GM21381 (cell line): ENCODE measurements around the gene KIAA1614.
"Not testable (repeated sequence)": the region's sequence is repeated elsewhere in the genome, so short reads cannot be mapped to it uniquely, and the experiment has no call there.

Experiments used
- ATAC-seq: cut with Tn5 transposase; IDR thresholded peaks from one replicate; pipeline ENCODE4 v1.9.1; 2021; ENCODE audit warnings: mild to moderate bottlenecking, moderate library complexity; ENCODE audit not compliant: unreplicated experiment

KIAA1614 gene

DNA sequence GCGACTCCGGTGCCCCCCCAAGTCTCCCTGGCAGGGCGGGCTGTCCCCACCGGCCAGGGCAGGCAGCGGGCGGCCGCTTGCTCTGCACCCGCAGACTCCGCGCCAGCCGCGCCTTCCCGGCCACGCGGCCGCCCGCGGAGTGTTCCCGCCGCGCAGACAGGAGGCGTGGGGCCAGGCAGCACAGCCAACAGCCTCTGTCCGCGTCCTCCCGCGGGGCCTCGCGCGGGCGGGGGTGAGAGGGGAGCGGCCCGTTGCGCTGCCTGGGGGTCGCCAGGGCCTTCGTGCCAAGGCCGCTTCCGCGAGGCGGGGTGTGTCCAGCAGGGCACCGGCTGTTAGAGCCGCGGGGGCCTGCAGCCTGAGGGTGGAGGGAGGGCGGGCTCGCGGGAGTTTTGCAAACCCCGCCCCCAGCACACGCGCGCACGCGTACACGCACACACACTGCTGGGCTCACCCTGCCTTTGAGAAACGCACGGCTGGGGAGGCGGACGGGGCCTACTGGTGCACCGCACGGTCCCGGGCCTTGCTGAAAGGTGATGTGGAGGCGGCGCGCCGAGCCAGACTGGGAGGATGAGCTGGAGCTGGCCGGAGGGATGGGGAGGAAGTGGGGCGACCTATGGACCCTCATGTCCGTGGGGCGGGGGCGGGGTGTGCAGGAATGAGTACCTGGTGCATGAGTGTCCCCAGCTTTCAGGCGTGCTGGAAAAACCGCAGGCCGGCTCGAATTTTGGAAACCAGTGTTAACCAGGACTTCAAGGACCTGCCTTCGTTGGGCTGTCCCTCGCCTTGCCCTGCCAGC lies 41.5 kb downstream of the KIAA1614 start:
- ATAC-seq = peak; percentile 66

DNA sequence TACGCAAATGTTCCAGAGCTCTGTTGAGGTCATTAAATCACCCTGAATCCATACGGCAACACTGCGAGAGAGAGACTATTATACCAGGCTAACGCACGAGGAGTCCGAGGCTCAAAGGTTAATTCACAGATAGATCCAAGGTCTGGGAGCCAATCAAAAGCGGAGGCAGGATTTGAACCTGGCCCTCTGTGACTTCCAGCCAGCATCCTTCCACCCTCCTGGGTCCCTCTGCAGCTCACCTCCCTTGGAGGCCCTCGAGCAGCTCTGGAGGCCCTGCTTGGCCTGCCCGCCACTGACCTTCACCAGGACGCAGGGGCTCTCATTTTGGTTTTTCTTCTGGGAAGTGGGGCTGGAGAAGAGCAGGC lies 42.1 kb downstream of the KIAA1614 start:
- ATAC-seq = no peak

DNA sequence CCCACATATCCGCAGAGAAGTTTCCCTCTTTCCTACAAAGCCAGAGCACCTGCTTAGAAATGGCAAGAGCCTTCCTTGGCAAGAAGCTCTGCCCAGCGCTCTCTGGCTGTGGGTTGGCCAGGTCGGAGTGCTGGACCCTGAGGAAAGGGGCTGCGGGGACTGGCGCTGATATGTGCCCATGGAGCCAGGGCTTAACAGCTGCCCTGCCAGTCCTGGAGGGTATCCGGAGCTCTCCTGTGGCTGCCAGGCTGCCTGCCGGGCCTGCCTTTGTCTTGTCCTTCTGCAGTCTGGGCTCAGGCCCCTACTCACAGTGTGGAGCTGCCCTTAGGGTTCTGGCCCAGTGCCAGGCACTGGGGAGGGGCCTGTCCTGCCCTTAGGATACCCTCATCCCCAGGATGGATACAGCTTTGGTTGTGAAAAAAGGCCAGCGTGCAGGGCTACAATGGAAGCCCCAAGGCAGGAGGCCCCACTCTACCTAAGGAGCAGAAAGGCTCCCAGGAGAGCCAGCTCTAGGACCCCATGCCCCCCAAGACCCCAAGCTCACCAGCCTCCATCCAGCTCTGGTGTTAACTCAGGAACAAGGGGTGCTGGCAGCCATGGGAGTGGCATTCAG lies 43.4 kb downstream of the KIAA1614 start:
- ATAC-seq = no peak

DNA sequence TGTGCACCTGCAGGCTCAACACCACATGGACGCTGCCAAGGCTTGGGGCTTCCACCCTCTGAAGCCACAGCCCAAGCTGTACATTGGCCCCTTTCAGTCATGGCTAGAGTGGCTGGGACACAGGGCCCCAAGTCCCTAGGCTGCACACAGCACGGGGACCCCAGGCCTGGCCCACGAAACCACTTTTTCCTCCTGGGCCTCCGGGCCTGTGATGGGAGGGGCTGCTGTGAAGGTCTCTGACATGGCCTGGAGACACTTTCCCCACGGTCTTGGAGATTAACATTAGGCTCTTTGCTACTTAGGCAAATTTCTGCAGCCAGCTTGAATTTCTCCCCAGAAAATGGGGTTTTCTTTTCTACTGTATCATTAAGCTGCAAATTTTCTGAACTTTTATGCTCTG lies 46.9 kb downstream of the KIAA1614 start:
- not testable (repeated sequence) for ATAC-seq

DNA sequence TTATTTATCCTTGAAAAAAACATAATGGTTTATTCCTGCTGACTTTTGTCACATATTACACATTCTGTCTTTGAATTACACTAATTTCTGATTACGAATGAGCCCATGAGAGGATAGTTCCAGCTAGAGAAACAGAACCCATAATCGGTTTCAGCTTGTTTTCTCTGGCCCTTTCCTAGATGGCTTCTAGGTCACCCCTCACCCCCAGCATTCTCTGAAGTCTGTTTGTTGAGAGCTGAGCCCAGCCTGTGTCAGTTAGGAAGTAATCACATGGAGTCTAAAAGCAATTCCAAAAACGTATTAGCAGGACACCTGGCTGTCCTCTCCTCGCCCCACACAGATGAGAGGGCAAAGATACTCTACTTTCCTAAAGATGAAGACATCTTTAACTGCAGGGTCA lies 48.9 kb downstream of the KIAA1614 start:
- no peak for ATAC-seq

DNA sequence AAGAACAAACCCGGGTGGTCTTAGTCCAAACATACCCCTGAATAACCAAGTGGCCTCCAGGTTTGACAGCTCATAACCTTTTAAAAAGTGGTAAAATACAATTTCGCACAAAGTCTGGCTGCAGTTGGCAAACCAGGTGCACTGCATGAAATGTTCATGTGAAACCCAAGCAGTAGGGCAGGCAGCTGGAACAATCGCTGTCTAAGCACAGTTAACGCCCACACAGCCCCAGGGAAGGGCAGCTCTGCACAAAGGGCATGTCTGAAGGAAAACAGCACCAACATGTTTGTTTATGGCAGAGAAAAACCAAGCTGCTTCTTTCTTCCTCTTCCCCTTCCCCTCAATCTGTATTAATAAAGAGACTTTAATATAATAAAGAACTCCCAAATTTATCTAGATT lies 49.5 kb downstream of the KIAA1614 start:
- ATAC-seq = no peak

DNA sequence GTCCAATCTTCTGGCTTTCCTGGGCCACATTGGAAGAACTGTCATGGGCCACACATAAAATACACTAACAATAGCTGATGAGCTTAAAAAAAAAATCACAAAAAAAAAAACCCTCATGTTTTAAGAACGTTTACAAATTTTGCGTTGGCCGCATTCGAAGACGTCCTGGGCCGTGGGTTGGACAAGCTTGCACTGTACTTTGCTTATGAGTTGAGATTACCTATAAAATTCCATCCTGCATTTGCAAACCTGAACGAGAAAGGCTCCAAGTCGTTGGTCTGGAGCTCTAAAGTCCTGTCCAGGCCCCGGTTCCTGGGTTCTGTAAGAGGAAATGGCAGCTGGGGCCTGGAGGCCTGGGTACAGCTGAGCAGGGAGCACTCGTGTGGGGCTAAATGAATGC lies 51.4 kb downstream of the KIAA1614 start:
- ATAC-seq = no peak

DNA sequence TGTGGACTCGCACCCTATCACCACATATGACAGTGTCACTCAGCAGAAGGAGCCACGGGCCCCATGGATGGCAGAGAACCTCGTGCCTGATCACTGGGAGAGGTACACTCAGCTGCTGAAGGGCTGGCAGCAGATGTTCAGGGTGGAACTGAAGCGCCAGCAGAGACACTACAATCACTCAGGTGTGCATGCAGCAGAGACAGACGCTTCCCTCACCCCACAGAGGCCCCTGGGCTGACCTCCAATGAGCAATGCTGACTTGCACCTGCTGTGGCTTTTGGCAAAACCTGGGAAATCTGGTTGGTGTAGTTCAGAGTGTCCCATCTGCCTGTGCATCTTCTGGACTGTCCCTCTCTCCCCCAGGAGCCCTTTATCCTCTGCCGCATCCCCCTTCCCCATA lies 51.9 kb downstream of the KIAA1614 start:
- no peak for ATAC-seq

DNA sequence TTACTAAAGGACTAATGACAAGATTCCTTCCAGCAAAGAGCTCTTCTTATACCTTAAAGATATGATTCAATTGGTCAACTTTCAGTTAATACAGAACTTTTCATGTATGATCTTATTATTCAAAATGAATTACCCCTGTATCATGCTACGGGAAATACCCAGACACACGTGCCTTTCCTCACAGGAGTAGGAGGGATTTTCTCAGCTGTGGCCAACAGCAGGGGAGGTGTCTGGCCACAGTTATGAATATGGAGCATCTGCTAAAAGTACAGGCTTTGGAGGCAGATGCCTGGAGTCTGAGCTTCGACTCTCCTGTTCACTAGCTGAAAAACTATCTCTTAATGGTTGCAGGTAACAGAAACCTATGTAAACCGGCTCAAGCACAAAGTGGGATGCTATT lies 53.6 kb downstream of the KIAA1614 start:
- no peak for ATAC-seq

DNA sequence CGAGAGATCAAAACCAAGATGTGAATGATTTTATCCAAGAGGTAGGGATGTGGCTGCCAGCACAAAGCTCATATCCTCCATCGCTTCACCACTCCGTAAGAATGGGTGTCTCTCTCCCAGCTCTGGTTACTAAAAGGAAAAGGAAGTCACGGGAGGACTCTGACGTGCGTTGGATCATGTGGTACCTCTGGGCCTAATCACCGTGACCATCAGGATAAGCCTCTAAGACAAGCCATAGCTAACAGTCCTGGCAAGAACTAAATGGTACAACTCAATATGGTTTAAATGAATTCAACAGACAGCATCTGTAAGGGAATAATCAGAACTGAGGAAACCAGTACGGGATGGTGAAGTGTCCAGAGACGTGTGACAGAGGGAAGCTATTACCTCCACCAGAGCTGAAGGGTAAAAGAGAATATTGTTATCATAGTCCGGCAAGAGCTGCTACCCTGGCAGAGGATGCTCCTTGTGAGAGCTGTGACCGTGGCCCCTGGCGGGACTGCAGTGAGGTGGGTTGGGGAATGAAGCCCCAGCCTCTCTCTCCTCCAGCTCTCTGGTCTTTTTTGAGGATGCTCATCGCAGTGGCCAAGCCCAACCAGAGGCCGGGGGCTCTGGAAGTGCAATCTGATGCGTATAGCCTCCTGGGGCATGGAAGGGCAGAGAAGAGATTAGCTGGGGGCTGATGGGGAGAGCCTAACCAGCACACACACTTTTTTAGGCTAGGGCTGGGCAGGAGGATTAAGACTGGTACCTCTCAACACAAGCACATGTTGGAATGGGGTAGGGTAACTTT lies 54.2 kb downstream of the KIAA1614 start:
- no peak for ATAC-seq

DNA sequence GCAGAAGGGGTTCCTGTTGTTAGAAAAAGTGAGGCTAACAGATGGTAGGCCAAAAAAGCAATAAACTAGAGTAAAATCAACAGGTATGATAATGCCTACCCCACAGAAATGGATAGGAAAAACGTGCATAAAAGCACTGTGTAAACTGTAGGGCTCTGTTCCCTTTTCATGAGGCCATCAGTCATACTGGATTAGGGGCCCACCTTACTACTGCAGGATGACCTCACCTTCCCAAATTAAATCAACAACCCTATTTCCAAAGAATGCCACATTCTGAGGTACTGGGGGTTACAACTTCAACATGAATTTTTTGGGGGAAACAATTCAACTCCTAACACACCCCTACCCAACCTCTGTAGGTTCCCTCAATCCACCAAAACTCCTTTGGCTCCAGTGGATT lies 54.9 kb downstream of the KIAA1614 start:
- ATAC-seq = no peak

DNA sequence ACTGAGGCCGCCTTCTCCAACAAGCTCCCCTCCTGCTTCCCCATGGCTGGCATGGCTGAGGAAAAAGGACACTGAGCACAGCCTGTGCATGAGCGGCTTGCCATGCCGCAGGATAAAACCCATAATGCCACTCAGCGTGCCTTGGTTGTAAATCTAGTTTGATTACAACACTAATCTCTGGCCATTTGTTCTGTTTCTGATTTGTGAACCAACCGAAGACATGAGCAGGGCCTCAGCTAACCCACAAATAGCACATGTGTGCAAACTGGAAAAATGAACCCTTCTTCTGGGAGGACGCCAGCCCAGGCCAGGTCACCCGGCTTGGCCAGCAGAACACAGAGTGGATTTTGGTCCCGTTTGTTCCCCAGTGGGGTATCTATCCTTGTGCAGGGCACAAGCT lies 56.1 kb downstream of the KIAA1614 start:
- ATAC-seq = not testable (repeated sequence)

DNA sequence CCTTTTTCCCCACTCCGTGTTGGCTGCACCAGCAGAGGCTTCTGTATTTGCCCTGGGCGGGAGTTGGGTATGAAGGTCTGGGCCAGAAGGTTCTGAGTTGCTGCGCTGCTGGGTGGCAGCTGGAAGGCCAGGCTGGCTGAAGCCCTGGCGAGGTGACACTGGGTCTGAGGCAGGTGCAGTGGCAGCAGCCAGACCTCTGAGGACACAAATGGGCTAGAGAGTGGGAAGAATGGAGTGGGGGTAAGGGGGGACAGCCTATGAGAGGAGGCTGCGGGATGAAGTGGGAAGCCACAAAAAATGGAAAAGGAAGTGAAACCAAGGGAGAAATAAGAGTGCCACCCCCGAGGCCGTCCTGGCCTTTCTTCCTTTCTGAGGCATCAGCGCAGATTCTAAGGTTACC lies 56.7 kb downstream of the KIAA1614 start:
- ATAC-seq = no peak

DNA sequence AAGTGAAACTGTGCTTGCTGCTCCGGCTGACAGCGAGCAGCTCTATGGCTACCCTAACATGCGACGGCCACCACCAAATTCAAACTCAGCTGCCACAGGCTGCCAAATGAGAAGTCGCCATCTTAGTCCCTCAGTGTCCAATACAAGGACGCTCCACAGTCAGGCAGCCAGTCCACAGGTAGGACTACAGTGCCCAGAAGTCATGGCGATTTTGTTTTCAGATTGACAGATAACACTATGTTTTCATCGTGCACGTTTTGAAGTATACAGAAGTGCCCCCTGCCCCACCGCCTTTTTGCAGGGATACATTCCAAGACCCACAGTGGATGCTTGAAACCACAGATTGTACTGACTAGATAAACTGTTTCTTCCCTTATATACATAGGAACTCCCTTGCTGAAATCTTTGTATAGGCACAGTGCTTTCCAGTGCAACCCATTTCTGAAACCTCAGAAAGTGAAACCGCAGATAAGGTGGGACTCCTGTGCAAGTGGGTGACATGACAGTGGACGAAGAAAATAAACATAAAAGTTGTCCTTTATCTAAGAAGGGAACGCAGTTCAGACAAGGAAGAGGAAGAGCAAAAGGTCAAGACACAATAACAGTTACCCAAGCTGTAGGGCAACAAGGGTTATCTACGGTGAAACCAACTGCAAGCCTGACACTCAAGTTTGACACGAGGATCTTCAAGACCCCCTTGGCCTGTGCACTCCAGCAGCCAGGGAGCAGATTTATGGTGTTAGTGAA lies 57.8 kb downstream of the KIAA1614 start:
- no peak for ATAC-seq

DNA sequence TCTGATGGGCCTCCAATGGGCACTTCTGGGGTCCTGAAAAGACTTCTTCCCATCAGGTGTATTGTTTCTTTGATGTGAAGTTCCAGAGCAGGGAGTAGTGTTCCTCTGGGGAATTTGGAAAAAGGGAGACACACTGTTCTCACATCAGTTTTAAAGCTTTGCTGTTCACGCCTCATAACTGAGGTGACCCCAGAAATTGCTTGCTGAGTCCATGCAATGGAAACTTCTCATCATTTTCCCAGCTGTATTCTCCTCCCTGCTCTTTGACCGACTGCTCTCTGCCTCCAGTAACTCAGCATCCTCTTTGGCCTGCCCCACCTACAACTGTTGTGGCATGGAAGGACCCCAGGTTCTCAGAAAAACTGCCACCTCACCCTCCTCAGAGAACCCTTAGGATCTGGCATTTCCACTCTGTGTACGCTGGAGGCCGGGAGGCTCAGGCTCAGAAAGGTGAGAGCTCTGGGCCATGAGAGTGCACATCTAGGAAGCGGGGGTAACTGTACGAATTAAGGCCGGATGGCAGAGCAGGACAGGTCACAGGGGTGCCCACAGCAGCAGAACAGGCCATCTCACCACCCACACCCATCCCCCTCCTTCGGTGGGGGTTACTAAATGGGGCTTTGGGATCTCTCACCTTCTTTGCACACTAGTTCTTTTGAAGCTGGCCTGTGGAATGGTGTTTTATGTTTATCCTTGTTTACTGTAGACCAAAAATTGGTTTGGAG lies 58.7 kb downstream of the KIAA1614 start:
- ATAC-seq = no peak

DNA sequence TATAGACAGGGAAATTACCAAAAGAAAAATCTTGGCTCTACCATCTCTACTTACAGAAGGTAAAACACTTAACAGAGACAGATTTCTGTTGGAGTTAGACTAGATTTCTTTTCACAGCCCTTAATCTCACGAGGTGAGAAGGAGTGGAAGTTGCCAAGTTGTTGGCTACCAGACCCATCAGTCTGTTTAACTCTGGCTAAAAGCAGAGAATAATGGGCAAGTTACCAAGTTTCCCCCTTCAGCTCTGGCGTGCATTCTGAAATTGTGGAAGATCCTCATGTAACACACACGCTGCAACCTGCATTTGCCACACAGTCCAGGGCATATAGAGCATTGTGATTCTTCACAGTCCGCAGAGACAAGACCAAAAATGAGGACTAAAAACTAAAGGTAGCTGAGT lies 60.7 kb downstream of the KIAA1614 start:
- ATAC-seq = no peak

DNA sequence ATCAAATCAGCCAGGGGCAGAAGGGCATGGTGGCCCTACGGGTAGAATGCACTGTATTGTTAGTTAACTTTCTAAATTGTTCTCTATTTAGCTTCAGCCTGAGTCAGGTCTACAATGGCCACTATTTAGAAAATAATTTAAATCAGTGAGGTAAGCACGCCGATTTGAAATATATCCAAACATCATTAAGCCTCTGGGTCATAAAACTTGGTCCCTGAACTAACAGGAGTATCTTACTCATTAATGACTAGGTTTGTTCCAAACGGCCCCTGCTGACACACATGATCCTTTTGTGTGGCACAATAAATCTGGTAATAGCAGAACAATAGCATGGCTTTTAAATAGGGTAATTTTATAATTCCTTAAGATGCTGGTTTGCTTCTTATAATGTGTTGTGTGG lies 61.5 kb downstream of the KIAA1614 start:
- ATAC-seq = no peak

DNA sequence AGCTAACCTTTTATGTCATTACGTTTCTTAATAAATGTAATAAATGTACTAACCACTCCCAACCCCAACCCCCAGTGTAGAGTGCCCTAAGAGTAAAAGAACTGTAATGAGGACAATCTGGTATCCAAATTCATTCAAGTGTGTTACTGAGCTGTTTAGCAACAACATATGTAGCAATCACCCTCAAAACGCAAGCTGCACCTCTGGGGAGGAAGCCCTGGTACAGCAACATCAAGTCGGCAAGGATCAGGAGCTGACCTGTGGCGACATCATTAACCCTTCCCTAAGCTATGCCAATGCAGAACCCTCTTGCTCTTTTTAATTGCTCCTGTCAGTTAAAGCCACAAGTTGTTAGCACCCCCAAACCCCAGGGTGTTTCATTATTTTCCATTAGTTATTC lies 62.9 kb downstream of the KIAA1614 start:
- no peak for ATAC-seq

DNA sequence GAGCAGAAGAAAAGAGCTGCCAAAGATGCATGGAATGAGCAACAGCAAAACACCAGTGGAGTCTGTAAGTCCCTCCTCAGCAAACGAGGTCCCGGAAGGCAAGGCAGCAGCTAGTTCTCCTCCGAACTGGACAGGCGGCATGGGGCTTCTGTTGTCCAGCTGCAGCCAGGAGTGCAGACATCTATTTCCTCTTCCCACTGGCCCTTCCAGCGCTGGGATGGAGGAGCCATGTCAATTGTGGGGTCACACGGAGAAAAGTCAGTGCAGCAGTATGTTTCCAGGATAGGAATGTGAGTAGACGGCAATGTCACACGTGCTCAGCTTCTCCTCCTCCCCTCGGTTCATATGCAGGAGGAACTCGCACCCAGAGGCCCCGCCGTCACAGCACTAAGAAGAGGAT lies 63.5 kb downstream of the KIAA1614 start:
- no peak for ATAC-seq

DNA sequence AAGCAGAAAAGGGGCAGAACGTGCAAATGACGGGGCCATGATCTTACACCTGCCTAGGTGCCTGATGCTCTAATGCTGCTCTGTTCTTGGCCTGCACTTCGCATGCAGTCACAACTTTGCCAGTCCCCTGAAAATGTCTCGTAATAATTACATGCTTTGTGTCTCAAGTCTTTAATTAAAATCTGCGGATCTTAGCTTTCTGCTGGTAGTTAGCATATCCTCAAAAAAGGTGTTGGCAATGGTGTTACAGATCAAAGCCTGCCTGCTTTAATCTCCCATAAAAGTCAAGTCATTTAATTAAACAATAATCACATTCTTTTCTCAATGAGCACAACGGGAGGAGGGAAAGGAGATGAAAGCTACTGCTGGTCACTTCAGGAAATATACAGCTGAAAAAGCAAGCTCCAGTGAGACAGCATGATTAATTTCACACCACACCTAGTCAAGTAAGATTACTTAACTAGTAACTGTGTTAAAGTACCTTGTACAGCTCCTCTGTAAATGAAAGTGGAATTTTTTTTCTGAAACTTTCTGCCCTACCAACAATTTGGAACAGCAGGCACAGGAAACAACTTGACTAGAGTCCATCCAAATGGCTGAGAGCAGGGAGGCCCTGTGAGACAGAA lies 64.1 kb downstream of the KIAA1614 start:
- no peak for ATAC-seq
